DMS 273 (cell line): ENCODE results near the gene ADD1.
"Not testable (repeated sequence)": the region's sequence is repeated elsewhere in the genome, so short reads cannot be mapped to it uniquely, and the experiment has no call there.

Source experiments
- DNase-seq: peaks from one replicate; lab custom pipeline; 2025; ENCODE audit not compliant: unreplicated experiment; lab: John Stamatoyannopoulos, UW

The ADD1 gene

GRCh38 chr4:2942532-2943363, 99.1 kb downstream of the ADD1 start:
- DNase-seq = peak; percentile 27

GRCh38 chr4:2943364-2944090, 99.9 kb downstream of the ADD1 start:
- DNase-seq = no peak

GRCh38 chr4:2944091-2944482, 100.4 kb downstream of the ADD1 start:
- no peak for DNase-seq

- DNase-seq = no peak
Measured at GRCh38 chr4:2944586-2945526, 101.2 kb downstream of the ADD1 start.

GRCh38 chr4:2945619-2946604, 102.3 kb downstream of the ADD1 start:
- not testable (repeated sequence) for DNase-seq

GRCh38 chr4:2946812-2947600, 103.4 kb downstream of the ADD1 start:
- no peak for DNase-seq

GRCh38 chr4:2947926-2948325, 104.3 kb downstream of the ADD1 start:
- no peak for DNase-seq

- DNase-seq = peak; percentile 17
Measured at GRCh38 chr4:2948895-2949781, 105.5 kb downstream of the ADD1 start.

GRCh38 chr4:2949782-2950125, 106.1 kb downstream of the ADD1 start:
- DNase-seq = no peak

GRCh38 chr4:2950221-2950989, 106.8 kb downstream of the ADD1 start:
- DNase-seq = no peak

GRCh38 chr4:2953496-2953895, 109.9 kb downstream of the ADD1 start:
- no peak for DNase-seq

- DNase-seq = peak; percentile 25
Measured at GRCh38 chr4:2954358-2955185, 110.9 kb downstream of the ADD1 start.

- DNase-seq = not testable (repeated sequence)
Measured at GRCh38 chr4:2955186-2956044, 111.8 kb downstream of the ADD1 start.

GRCh38 chr4:2958446-2958845, 114.8 kb downstream of the ADD1 start:
- DNase-seq = no peak

GRCh38 chr4:2960450-2960849, 116.8 kb downstream of the ADD1 start:
- not testable (repeated sequence) for DNase-seq

- peak; percentile 38 for DNase-seq
Measured at GRCh38 chr4:2961421-2961810, 117.8 kb downstream of the ADD1 start.
